Eye (tissue), 1 donor: ENCODE results near the gene BRINP2.
"Not testable (repeated sequence)": the region's sequence is repeated elsewhere in the genome, so short reads cannot be mapped to it uniquely, and the experiment has no call there.

Experiments used
- DNase-seq: peaks from one replicate; pipeline ENCODE4 v3.0.0-alpha.2; 2015

BRINP2 gene

GRCh38 chr1:177315761-177316160, 145.0 kb downstream of the BRINP2 start:
- DNase-seq, result no peak

- DNase-seq, result not testable (repeated sequence)
These were observed 150.7 kb downstream of the BRINP2 start for GRCh38 chr1:177321434-177321833.

GRCh38 chr1:177328251-177328650, 157.5 kb downstream of the BRINP2 start:
- DNase-seq, result no peak

- DNase-seq, result no peak
These were observed 159.1 kb downstream of the BRINP2 start for GRCh38 chr1:177329871-177330270.
